DMS114 treated with DMSO at 0.1 percent for 48 hours (cell line): ENCODE results near the gene SLC12A7.
"Not testable (repeated sequence)": the region's sequence is repeated elsewhere in the genome, so short reads cannot be mapped to it uniquely, and the experiment has no call there.

Experiments
- DNase-seq: peaks from one replicate; lab custom pipeline; 2025; ENCODE audit not compliant: unreplicated experiment; lab: John Stamatoyannopoulos, UW

The SLC12A7 gene

GRCh38 chr5:1127959-1128785 is 16.3 kb upstream of the SLC12A7 start:
- DNase-seq: no peak

GRCh38 chr5:1125695-1126094 is 13.8 kb upstream of the SLC12A7 start:
- DNase-seq: not testable (repeated sequence)

GRCh38 chr5:1125030-1125357 is 13.1 kb upstream of the SLC12A7 start:
- DNase-seq: no peak

GRCh38 chr5:1124205-1125029 is 12.6 kb upstream of the SLC12A7 start:
- DNase-seq: no peak

GRCh38 chr5:1123418-1124147 is 11.7 kb upstream of the SLC12A7 start:
- no peak for DNase-seq

- no peak for DNase-seq
Measured at GRCh38 chr5:1122511-1123294, 10.8 kb upstream of the SLC12A7 start.

GRCh38 chr5:1121891-1122290 is 10.0 kb upstream of the SLC12A7 start:
- no peak for DNase-seq

- no peak for DNase-seq
Measured at GRCh38 chr5:1121044-1121443, 9.2 kb upstream of the SLC12A7 start.

- no peak for DNase-seq
Measured at GRCh38 chr5:1120236-1120999, 8.6 kb upstream of the SLC12A7 start.

GRCh38 chr5:1119312-1119831 is 7.5 kb upstream of the SLC12A7 start:
- no peak for DNase-seq

GRCh38 chr5:1118738-1119137 is 6.9 kb upstream of the SLC12A7 start:
- DNase-seq: no peak

GRCh38 chr5:1118231-1118698 is 6.4 kb upstream of the SLC12A7 start:
- DNase-seq: no peak

- no peak for DNase-seq
Measured at GRCh38 chr5:1116977-1117376, 5.1 kb upstream of the SLC12A7 start.

- DNase-seq: no peak
Measured at GRCh38 chr5:1116109-1116740, 4.4 kb upstream of the SLC12A7 start.

GRCh38 chr5:1115123-1115815 is 3.4 kb upstream of the SLC12A7 start:
- no peak for DNase-seq

- DNase-seq: no peak
Measured at GRCh38 chr5:1113805-1114586, 2.1 kb upstream of the SLC12A7 start.

- DNase-seq: no peak
Measured at GRCh38 chr5:1113332-1113690, 1.4 kb upstream of the SLC12A7 start.
